BE2C (cell line): ENCODE results near the gene PRKD1.

Source experiments
- DNase-seq: peaks from one replicate; pipeline ENCODE4 v3.0.0-alpha.2; 2020
- H3K27me3 ChIP-seq: fragments of 250-450 bp; sonication (Bioruptor Pico); 2 replicates; pipeline ENCODE4 v1.5.1; 2020; ENCODE audit warnings: mild to moderate bottlenecking
- H3K36me3 ChIP-seq: fragments of 250-450 bp; sonication (Bioruptor Pico); 2 replicates; pipeline ENCODE4 v1.5.1; 2020; ENCODE audit warnings: mild to moderate bottlenecking
- H3K4me1 ChIP-seq: fragments of 250-450 bp; sonication (Bioruptor Pico); 2 replicates; pipeline ENCODE4 v1.5.1; 2020
- H3K4me3 ChIP-seq: 2 replicates; pipeline ENCODE4 v1.5.1; 2011; ENCODE audit warnings: low read depth, low read length
- H3K9me3 ChIP-seq: fragments of 250-450 bp; sonication (Bioruptor Pico); 2 replicates; pipeline ENCODE4 v1.5.1; 2020
- CTCF ChIP-seq: IDR thresholded peaks from 2 replicates; pipeline ENCODE4 v1.5.1; 2012; ENCODE audit warnings: mild to moderate bottlenecking, low read depth, low read length

PRKD1 gene

GRCh38 chr14:29940482-29940881, 12.8 kb upstream of the PRKD1 start:
- DNase-seq = no peak
- TF ChIP-seq CTCF = no peak
- Histone ChIP-seq H3K4me3 (no peak overlapping the region), H3K36me3 (no peaks in the 10 kb centered on the region), H3K9me3 (no peaks in the 10 kb centered on the region), H3K4me1 (no peaks in the 10 kb centered on the region), H3K27me3 (no peaks in the 10 kb centered on the region)

GRCh38 chr14:29937116-29937515, 9.5 kb upstream of the PRKD1 start:
- H3K4me1 ChIP-seq = no peaks in the 10 kb centered on the region
- no peaks in the 10 kb centered on the region for H3K36me3 ChIP-seq
- no peak overlapping the region for H3K4me3 ChIP-seq
- no peak for DNase-seq
- H3K27me3 ChIP-seq = no peaks in the 10 kb centered on the region
- no peaks in the 10 kb centered on the region for H3K9me3 ChIP-seq
- TF ChIP-seq CTCF = no peak

- H3K9me3 ChIP-seq = no peaks in the 10 kb centered on the region
- H3K27me3 ChIP-seq = peaks cover 27% of the 10 kb centered on the region
- no peaks in the 10 kb centered on the region for H3K4me1 ChIP-seq
- no peak overlapping the region for H3K4me3 ChIP-seq
- H3K36me3 ChIP-seq = no peaks in the 10 kb centered on the region
- no peak for DNase-seq
- TF ChIP-seq CTCF = no peak
These were observed 2.6 kb upstream of the PRKD1 start for GRCh38 chr14:29930283-29930682.

GRCh38 chr14:29928117-29928640, 532 bp upstream of the PRKD1 start:
- Histone ChIP-seq H3K9me3 (no peaks in the 10 kb centered on the region), H3K4me3 (no peak overlapping the region), H3K36me3 (no peaks in the 10 kb centered on the region), H3K27me3 (peaks cover 27% of the 10 kb centered on the region), H3K4me1 (no peaks in the 10 kb centered on the region)
- DNase-seq = no peak
- TF ChIP-seq CTCF = no peak

GRCh38 chr14:29926701-29927375, 809 bp downstream of the PRKD1 start:
- Histone ChIP-seq H3K4me1 (no peaks in the 10 kb centered on the region), H3K9me3 (no peaks in the 10 kb centered on the region), H3K27me3 (peaks cover 27% of the 10 kb centered on the region), H3K36me3 (no peaks in the 10 kb centered on the region), H3K4me3 (peak overlapping the region; percentile 51)
- peak; percentile 59 for DNase-seq
- no peak; the same call in 1 of the 2 replicates for TF ChIP-seq CTCF

- H3K4me3 ChIP-seq = peak overlapping the region; percentile 51; the same call in 1 of the 2 replicates
- no peaks in the 10 kb centered on the region for H3K9me3 ChIP-seq
- H3K36me3 ChIP-seq = no peaks in the 10 kb centered on the region
- DNase-seq = no peak
- no peaks in the 10 kb centered on the region for H3K4me1 ChIP-seq
- H3K27me3 ChIP-seq = peaks cover 27% of the 10 kb centered on the region
- no peak for TF ChIP-seq CTCF
These were observed 1.4 kb downstream of the PRKD1 start for GRCh38 chr14:29926228-29926627.
